SK-N-SH treated with all-trans-retinoic acid at 6 μM for 48 hours (cell line): ENCODE data around the gene FCER1G.

ENCODE experiments used
- ATAC-seq: fragments of 200-7000 bp; cut with Tn5 transposase; 3 replicates; pipeline ENCODE4 v1.9.1; 2020; ENCODE audit warnings: mild to moderate bottlenecking, moderate library complexity
- ARNTL ChIP-seq: fragments of 450-650 bp; formaldehyde crosslinking; IDR thresholded peaks from 2 replicates; pipeline ENCODE4 v1.5.0; 2020; ENCODE audit warnings: low read depth, mild to moderate bottlenecking, moderate library complexity, borderline replicate concordance
- BACH2 ChIP-seq: fragments of 250-450 bp; sonication (Bioruptor Pico); IDR thresholded peaks from 2 replicates; pipeline ENCODE4 v1.9.0; 2021; ENCODE audit warnings: mild to moderate bottlenecking, borderline replicate concordance
- CSDC2 ChIP-seq: fragments of 250-450 bp; sonication (Bioruptor Pico); IDR thresholded peaks from 2 replicates; pipeline ENCODE4 v1.5.0; 2020; ENCODE audit warnings: mild to moderate bottlenecking, moderate library complexity
- ESRRG ChIP-seq: fragments of 250-450 bp; sonication (Bioruptor Pico); IDR thresholded peaks from 2 replicates; pipeline ENCODE4 v1.6.1; 2021; ENCODE audit warnings: mild to moderate bottlenecking
- GLIS3 ChIP-seq: fragments of 250-450 bp; sonication (Bioruptor Pico); IDR thresholded peaks from 2 replicates; pipeline ENCODE4 v1.5.0; 2020; ENCODE audit warnings: mild to moderate bottlenecking, moderate library complexity
- OSR1 ChIP-seq: fragments of 250-450 bp; sonication (Bioruptor Pico); IDR thresholded peaks from 2 replicates; pipeline ENCODE4 v1.8.0; 2022; ENCODE audit warnings: moderate library complexity, mild to moderate bottlenecking, inconsistent platforms
- PPARA ChIP-seq: fragments of 250-450 bp; sonication (Bioruptor Pico); IDR thresholded peaks from 2 replicates; pipeline ENCODE4 v1.5.0; 2020; ENCODE audit warnings: mild to moderate bottlenecking, borderline replicate concordance
- RARB ChIP-seq: fragments of 250-450 bp; sonication (Bioruptor Pico); IDR thresholded peaks from 2 replicates; pipeline ENCODE4 v1.8.0; 2021; ENCODE audit warnings: mild to moderate bottlenecking, moderate library complexity
- TCF4 ChIP-seq: fragments of 250-450 bp; sonication (Bioruptor Pico); IDR thresholded peaks from 2 replicates; pipeline ENCODE4 v1.8.0; 2021; ENCODE audit warnings: mild to moderate bottlenecking, moderate library complexity, borderline replicate concordance
- TOX ChIP-seq: fragments of 250-450 bp; sonication (Bioruptor Pico); IDR thresholded peaks from 2 replicates; pipeline ENCODE4 v1.8.0; 2021; ENCODE audit warnings: mild to moderate bottlenecking, moderate library complexity, borderline replicate concordance
- ZC3H10 ChIP-seq: fragments of 250-450 bp; sonication (Bioruptor Pico); IDR thresholded peaks from 2 replicates; pipeline ENCODE4 v1.5.1; 2021; ENCODE audit warnings: mild to moderate bottlenecking, moderate library complexity
- ZFP3 ChIP-seq: fragments of 250-450 bp; sonication (Bioruptor Pico); IDR thresholded peaks from 2 replicates; pipeline ENCODE4 v1.5.0; 2020; ENCODE audit warnings: mild to moderate bottlenecking, moderate library complexity
- ZFP30 ChIP-seq: fragments of 450-650 bp; formaldehyde crosslinking; IDR thresholded peaks from 2 replicates; pipeline ENCODE4 v1.5.0; 2022; ENCODE audit warnings: mild to moderate bottlenecking, moderate library complexity
- ZNF70 ChIP-seq: fragments of 450-650 bp; formaldehyde crosslinking; IDR thresholded peaks from 2 replicates; pipeline ENCODE4 v1.5.0; 2020; ENCODE audit warnings: mild to moderate bottlenecking, moderate library complexity
- TF ChIP-seq, protein P1 (sequence below): fragments of 250-450 bp; sonication (Bioruptor Pico); IDR thresholded peaks from 2 replicates; pipeline ENCODE4 v1.5.0; 2020; ENCODE audit warnings: mild to moderate bottlenecking, moderate library complexity
- TF ChIP-seq, protein P2 (sequence below): fragments of 250-450 bp; sonication (Bioruptor Pico); IDR thresholded peaks from 2 replicates; pipeline ENCODE4 v1.8.0; 2020; ENCODE audit warnings: mild to moderate bottlenecking, moderate library complexity, borderline replicate concordance
- TF ChIP-seq, protein P3 (sequence below): fragments of 250-450 bp; sonication (Bioruptor Pico); IDR thresholded peaks from 2 replicates; pipeline ENCODE4 v1.5.1; 2021; ENCODE audit warnings: mild to moderate bottlenecking, moderate library complexity

Gene FCER1G

DNA sequence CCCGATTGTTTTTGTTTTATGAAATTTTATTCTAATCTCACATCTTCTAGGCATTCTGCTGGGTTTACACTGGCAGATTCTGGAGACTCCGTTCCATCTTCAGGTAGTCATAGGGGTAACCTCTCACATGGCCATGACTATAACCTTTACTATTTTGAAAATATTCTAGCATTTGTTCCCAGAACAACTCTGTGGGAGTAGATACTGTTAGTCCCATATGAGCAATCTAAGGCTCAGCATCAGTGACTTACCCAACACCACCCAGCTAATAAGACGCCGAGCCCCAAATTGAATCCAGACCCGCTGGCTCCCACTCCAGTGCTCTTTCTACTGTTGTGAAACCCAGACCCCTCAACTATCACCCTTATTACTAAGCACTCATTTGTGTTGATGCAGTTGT, 26.1 kb upstream of the FCER1G start (continued):
- TF ChIP-seq, protein P1, sequence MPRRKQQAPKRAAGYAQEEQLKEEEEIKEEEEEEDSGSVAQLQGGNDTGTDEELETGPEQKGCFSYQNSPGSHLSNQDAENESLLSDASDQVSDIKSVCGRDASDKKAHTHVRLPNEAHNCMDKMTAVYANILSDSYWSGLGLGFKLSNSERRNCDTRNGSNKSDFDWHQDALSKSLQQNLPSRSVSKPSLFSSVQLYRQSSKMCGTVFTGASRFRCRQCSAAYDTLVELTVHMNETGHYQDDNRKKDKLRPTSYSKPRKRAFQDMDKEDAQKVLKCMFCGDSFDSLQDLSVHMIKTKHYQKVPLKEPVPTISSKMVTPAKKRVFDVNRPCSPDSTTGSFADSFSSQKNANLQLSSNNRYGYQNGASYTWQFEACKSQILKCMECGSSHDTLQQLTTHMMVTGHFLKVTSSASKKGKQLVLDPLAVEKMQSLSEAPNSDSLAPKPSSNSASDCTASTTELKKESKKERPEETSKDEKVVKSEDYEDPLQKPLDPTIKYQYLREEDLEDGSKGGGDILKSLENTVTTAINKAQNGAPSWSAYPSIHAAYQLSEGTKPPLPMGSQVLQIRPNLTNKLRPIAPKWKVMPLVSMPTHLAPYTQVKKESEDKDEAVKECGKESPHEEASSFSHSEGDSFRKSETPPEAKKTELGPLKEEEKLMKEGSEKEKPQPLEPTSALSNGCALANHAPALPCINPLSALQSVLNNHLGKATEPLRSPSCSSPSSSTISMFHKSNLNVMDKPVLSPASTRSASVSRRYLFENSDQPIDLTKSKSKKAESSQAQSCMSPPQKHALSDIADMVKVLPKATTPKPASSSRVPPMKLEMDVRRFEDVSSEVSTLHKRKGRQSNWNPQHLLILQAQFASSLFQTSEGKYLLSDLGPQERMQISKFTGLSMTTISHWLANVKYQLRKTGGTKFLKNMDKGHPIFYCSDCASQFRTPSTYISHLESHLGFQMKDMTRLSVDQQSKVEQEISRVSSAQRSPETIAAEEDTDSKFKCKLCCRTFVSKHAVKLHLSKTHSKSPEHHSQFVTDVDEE = no peak
- TF ChIP-seq TCF4 (CRISPR knock-in tag) (no peak), GLIS3 (CRISPR knock-in tag) (no peak), ARNTL (CRISPR knock-in tag) (no peak), CSDC2 (CRISPR knock-in tag) (no peak), BACH2 (CRISPR knock-in tag) (no peak)

DNA sequence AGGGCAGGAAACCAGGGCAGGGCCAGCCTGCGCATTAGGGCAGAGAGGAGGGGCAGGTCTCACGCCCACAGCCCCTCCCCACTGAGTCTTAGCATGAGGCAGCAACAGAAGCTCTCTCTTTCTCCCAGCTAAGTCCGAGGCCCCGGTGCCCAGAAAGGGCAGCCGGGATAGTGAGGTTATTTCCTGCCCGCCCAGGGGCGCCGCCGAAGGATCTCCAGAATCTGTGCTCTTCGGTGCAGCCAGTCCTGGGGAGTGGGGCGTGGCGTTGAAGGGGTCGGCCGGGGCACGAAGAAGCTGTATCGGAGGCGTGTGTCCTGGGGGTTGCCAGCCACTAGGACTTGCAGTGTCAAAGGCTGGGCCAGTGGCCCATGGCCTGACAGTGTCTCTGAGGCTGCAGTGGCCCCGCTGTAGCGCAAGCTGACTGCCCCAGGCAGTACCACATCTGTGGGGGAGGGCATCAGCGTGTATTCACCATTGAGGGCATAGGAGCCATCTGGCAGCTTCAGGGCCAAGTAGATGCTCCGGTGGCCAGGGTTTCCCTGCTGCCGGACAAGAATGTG, 24.1 kb upstream of the FCER1G start:
- no peak for ATAC-seq
- TF ChIP-seq ARNTL (CRISPR knock-in tag) (no peak), ZC3H10 (CRISPR knock-in tag) (no peak), PPARA (no peak), ZFP30 (no peak), ZNF70 (CRISPR knock-in tag) (no peak)
- TF ChIP-seq, protein P2, sequence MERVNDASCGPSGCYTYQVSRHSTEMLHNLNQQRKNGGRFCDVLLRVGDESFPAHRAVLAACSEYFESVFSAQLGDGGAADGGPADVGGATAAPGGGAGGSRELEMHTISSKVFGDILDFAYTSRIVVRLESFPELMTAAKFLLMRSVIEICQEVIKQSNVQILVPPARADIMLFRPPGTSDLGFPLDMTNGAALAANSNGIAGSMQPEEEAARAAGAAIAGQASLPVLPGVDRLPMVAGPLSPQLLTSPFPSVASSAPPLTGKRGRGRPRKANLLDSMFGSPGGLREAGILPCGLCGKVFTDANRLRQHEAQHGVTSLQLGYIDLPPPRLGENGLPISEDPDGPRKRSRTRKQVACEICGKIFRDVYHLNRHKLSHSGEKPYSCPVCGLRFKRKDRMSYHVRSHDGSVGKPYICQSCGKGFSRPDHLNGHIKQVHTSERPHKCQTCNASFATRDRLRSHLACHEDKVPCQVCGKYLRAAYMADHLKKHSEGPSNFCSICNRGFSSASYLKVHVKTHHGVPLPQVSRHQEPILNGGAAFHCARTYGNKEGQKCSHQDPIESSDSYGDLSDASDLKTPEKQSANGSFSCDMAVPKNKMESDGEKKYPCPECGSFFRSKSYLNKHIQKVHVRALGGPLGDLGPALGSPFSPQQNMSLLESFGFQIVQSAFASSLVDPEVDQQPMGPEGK (CRISPR knock-in tag) = no peak
- TF ChIP-seq, all 23 proteins: peak for 0

DNA sequence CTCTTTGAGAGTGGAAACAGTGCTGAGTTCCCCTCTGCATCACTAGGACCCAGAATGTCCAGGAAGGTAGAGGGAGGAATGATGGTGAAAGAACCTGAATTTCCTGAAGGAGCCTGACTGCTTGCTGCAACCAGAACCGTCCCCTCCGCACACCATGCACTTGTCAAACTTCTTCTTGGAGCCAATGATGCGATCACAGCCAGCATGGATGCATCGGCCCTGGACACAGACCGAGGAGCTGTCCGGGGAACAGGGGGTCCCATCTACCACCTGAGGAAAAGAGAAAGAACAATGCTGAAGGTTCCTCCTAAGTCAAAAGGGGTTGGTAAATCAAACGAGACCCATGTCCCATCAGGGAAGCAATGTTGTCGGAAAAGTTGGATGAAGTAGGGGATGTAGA, 23.1 kb upstream of the FCER1G start:
- no peak for ATAC-seq
- TF ChIP-seq, protein P3, sequence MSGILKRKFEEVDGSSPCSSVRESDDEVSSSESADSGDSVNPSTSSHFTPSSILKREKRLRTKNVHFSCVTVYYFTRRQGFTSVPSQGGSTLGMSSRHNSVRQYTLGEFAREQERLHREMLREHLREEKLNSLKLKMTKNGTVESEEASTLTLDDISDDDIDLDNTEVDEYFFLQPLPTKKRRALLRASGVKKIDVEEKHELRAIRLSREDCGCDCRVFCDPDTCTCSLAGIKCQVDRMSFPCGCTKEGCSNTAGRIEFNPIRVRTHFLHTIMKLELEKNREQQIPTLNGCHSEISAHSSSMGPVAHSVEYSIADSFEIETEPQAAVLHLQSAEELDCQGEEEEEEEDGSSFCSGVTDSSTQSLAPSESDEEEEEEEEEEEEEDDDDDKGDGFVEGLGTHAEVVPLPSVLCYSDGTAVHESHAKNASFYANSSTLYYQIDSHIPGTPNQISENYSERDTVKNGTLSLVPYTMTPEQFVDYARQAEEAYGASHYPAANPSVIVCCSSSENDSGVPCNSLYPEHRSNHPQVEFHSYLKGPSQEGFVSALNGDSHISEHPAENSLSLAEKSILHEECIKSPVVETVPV (CRISPR knock-in tag) = no peak
- no peak for TF ChIP-seq ESRRG
- no peak for TF ChIP-seq TOX (CRISPR knock-in tag)
- TF ChIP-seq ZNF70 (CRISPR knock-in tag) = no peak
- no peak for TF ChIP-seq OSR1 (CRISPR knock-in tag)
- no peak for TF ChIP-seq ARNTL (CRISPR knock-in tag)
- no peak for TF ChIP-seq BACH2 (CRISPR knock-in tag)
- no peak for TF ChIP-seq RARB (CRISPR knock-in tag)
- no peak for TF ChIP-seq GLIS3 (CRISPR knock-in tag)
- TF ChIP-seq TCF4 (CRISPR knock-in tag) = no peak
- TF ChIP-seq, protein P1 = no peak
- TF ChIP-seq, protein P2 (CRISPR knock-in tag) = no peak
- TF ChIP-seq ZFP3 = no peak
- TF ChIP-seq, all 23 proteins: peak for 0
